Stimulated activated naive CD4-positive, alpha-beta T cell (primary cell): ENCODE results near the gene GRID2.
"Not testable (repeated sequence)": the region's sequence is repeated elsewhere in the genome, so short reads cannot be mapped to it uniquely, and the experiment has no call there.

Source experiments
- DNase-seq, 6 experiments: peaks; one replicate each; lab custom pipeline; 2025; lab: John Stamatoyannopoulos, UW

The GRID2 gene

DNA sequence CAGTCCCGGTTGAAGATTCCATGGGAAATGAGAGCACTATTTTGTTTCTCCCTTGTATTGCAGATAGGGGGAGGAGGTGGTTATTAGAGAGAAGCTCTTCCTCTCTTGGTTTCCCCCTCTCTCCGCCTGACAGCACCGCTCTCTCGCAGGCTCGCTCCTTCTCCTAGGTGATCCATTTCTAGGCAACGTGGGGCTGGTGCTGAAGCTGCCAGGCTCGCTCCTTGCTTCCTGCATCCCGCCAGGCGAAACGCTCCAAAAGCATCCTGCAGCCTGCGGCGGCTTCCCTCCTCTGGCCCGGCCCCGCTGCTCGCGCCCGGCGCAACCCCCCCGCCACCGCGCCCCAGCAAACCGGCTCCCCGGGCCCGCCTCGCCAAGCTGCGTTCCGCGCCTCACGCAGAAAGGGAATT, at the start of gene GRID2:
GRID2 (plus strand) TSS at position 346 of the 407 bp plus-strand sequence.
- no peak for DNase-seq

GRCh38 chr4:92253986-92254671, 49.6 kb upstream of the GRID2 start:
- DNase-seq, result no peak

GRCh38 chr4:92254767-92255442, 48.9 kb upstream of the GRID2 start:
- DNase-seq, result no peak

DNA sequence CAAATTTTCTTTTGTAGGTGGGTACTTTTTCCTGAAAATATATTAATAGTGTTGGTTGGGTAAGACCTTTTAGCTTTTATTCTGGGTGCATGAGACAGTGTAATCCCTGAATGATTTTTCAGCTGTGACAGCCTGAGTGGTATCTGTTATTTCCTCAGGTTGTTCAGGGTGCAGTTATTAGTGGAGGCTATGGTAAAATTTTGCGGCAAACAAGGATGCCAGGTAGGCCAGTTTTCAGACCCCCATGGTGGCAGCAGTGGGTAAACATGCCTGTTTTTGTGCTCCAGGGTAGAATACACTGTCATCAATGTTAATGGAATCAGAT, 47.9 kb upstream of the GRID2 start:
- no peak for DNase-seq

DNA sequence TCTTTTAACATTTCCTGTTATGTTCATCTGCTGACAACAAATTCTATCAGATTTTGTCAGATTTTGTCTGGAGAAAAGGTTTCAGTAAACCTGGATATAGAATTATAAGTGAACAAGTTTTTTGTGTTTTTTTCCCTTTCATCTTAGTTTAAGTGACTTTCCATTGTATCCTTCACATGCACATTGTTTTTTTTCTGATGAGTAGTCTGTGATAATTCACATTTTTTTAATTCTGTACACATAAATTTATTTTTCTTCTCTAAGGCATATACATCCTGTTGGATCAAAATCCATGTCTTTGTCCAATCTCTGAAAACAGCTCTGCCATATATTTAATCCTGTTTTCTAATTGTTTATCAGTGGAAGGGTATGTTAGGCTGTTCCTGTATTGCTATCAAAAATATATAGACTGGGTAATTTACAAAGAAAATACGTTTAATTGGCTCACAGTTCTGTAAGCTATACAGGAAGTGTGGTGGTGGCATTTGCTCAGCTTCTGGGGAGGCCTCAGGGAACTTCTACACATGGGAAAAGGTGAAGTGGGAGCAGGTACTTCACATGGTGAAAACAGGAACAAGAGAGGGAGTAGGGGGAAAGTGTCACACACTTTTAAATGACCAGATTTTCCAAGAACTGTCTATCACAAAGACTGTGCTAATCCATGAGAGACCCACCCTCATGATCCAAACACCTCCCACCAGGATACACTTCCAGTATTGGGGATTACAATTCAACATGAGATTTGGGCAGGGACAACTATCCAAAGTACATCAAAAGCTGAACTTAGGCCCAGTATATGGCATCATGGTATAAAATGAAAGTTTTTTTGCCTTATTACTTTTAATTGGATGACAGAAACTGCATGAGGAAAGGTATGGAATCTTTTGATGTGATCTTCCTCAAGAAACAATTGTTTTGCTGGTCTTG, 45.6 kb upstream of the GRID2 start:
- DNase-seq, result no peak

DNA sequence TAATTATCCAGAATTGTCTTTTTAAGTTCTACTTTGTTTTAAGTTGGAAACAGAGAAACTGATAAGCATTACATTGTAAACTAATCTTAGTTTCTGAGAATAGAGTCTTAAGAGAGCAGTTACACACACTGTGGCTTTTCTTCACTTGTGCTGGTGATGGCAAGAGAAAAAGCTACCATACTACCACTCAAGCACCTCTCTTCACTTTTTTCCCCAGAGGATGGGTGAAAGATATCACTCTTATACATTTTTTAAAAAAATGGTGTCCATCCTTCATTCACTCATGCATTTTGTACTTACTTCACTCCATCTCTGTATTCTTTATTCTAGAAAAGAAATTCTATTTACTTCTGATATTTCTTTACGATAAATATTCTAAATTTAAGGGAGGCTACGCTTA, 42.5 kb upstream of the GRID2 start:
- DNase-seq, result no peak

DNA sequence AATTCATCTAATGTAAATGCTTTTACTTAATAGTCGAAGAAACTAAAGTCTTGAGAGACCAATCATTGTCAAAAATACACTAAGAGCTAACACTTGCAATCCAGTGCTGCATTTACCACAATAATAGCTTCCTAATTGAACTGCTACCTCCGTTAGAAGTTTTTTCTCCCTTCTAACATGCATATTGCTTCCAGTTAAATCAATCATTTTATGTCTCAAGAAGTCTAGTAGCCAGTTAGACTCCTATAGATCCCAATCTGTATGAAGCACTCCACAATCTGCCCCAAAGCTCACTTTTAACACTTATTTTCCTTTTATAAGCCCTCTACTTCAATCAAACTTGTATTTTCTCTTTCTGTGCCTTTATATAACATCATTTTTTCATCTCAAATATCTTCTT, 41.4 kb upstream of the GRID2 start:
- no peak for DNase-seq

- no peak for DNase-seq
These were observed 40.8 kb upstream of the GRID2 start for GRCh38 chr4:92263010-92263409.

- no peak for DNase-seq
These were observed 40.2 kb upstream of the GRID2 start for GRCh38 chr4:92263575-92263974.

- no peak for DNase-seq
These were observed 39.6 kb upstream of the GRID2 start for GRCh38 chr4:92264163-92264562.

DNA sequence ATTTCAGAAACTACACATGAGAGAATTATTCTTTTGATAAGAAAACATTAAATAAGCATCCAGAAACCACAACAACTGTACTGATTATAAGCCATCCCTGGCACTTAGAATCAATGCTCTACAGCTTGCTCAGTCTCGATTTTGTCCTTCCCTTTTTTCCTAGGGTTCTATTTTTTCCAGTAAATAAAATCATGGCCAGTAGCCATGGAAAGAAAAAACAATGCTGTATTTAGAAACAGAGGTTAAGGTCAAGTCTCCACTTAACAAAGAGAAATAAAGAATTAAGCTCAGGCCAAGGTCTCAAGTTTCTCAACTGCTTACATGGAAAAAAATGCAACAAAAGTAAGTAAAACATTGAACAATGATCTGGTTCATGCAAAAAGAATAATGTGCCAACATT, 38.7 kb upstream of the GRID2 start:
- DNase-seq, result no peak

DNA sequence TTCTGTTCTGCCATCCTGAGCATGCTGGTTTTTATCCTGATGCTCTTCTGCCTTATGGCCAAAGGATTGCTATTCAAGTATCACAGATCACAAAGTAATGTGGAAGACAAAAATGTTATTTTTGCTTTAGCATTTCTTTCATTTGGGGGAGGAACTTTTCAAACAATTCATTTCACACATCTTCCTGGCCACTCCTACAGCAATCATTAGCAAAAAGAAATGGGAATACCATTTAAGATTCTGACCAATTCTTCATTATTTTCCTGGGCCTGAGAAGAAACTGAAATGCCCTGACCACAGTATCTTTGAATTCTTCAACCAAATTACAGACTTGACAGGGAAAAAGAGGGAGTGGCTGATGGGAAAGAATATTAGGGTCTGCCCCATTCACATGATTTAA, 38.0 kb upstream of the GRID2 start:
- no peak for DNase-seq

DNA sequence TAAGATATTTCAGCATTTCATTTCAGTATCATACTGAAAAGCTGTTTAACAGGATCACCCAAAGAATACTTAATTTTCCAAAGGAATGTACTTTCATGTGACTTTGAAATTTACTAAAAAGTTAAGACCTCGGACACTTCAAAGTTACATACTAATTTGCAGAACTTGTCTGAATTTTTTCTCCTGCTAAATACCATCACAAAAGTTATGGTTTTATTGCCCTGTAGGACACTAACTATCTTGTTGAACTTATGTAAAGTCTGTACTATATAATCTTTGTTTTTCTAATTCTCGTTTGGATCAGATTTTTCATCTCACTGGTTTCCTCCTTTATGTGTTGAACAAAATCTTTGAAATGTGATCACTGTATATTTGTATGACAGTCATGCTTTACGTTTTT, 37.2 kb upstream of the GRID2 start:
- no peak for DNase-seq

DNA sequence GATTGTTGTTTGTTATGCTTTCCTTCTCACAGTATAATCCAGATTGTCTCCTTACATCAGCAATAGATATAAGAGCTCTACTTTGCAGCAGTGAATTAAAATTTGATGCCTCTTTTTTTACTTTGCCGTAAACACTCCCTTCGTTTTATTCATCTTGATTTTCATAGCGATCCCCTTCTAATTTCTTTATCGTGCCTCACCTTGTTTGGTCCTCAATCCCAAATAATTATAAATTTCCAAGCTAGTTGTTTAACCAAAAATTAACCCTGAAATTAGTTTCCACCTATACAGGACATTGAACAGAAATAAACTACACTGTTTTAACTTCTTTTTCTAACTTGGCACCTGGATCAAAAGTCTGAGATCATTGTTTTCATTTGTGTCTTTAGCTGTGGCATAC, 35.1 kb upstream of the GRID2 start:
- DNase-seq, result no peak

GRCh38 chr4:92270908-92271307, 32.9 kb upstream of the GRID2 start:
- no peak for DNase-seq

- not testable (repeated sequence) for DNase-seq
These were observed 32.2 kb upstream of the GRID2 start for GRCh38 chr4:92271551-92271950.

DNA sequence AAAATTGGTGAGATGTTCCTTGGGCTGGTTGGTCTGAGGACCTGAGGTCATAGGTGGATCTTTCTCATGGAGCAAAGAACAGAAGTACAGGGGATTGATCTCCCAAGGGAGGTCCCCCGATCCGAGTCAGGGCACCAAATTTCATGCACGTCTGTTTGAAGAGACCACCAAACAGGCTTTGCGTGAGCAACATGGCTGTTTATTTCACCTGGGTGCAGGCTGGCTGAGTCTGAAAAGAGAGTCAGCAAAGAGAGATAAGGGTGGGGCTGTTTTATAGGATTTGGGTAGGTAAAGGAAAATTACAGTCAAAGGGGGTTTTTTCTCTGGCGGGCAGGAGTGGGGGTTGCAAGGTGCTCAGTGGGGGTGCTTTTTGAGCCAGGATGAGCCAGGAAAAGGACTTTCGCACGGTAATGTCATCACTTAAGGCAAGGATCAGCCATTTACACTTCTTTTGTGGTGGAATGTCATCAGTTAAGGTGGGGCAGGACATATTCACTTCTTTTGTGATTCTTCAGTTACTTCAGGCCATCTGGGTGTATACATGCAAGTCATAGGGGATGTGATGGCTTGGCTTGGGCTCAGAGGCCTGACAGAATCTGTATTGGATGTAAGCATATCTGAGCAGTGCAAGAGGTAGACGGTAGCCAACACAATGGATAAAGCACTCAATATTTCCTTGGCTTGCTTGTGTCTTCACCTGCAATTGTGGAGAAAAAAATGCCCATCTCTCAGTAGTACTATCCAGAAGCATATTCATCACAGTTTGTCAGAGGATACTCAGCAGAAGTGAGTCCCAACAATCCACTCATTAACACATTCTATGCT, 26.5 kb upstream of the GRID2 start:
- DNase-seq, result not testable (repeated sequence)

DNA sequence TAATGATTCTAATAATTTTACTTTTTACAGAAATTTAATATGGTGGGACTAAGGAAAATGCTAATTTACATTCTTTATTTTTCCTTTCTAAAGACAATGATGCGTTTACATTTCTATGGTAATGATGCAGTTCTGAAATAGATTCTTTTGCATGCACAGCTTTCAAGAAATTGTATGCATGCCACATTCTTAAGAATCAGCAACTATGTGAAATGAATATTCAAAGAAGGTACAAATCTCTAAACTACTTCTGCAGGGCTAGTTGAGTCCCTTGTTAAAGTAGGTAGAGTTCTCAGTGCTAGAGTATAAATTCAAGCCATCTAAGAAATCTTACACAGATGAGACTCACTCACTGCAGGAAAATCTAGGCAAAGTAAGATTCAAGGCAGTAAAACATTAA, 24.5 kb upstream of the GRID2 start:
- DNase-seq, result no peak

- DNase-seq, result no peak
These were observed 4.6 kb upstream of the GRID2 start for GRCh38 chr4:92299152-92299551.

- DNase-seq, result no peak
These were observed 355 bp downstream of the GRID2 start for GRCh38 chr4:92304121-92304520.

GRCh38 chr4:92304606-92305005, 840 bp downstream of the GRID2 start:
- DNase-seq, result no peak
